COR-L47 (cell line): ENCODE data around the gene BANP.
"Not testable (repeated sequence)": the region's sequence is repeated elsewhere in the genome, so short reads cannot be mapped to it uniquely, and the experiment has no call there.

ENCODE experiments used
- DNase-seq: peaks from one replicate; lab custom pipeline; 2025; lab: John Stamatoyannopoulos, UW

BANP gene

DNA sequence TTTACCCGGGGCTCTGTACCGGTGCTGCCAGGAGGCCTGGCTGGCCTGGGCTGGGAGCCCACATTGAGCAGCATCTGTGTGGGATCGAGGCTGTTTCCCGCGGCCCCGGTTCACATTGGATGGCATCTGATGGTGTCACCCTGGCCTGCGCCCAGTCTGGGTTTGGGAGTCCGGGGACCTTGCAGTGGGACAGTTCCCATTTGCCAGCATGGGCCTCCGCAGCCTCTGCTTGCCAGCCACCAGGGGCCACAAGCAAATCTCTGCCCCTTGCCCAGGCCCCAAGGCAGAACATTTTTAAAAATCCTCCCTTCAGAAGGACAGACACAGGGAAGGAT lies 64.5 kb downstream of the BANP start:
- DNase-seq: no peak

DNA sequence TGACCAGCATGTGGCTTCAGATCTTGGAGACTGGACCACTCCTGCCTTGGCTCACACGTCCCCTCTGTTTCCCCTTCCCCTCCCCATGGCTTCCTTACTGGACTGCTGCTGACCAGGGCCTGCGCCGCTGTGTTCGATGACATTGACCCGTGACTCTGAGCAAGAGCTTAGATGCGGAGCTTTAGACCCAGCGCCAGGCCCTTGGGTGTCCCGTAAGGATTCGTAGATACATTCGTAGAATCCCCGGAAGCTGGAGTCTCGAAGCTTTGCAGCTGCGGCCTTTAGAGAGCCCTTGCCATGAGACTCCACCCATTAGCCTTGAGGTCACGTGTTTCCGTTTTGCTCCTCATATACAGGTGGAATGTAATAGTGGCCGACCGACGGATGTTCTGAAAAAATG lies 65.2 kb downstream of the BANP start:
- DNase-seq: not testable (repeated sequence)

DNA sequence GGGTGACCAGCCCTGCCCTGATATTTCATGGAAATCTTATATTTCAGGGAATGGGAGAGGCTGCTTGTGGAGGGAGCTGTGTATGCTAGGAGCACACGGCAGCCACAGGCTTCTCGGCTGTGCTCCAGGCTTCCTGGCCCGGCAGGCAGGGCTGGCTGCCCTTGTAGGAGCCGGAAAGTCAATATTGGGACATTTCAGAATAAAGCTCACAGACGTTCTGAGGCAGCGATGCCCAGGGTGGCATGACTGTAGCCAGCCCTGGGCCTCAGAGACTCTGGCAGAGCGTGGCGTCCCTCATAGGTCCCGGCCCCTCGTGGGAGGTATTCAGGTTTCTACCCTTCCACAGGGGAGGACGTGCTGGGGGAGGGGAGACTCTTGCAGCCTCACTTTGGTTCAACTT lies 65.7 kb downstream of the BANP start:
- no peak for DNase-seq

GRCh38 chr16:88017587-88018101 lies 66.4 kb downstream of the BANP start:
- no peak for DNase-seq

GRCh38 chr16:88018382-88018781 lies 67.1 kb downstream of the BANP start:
- DNase-seq: not testable (repeated sequence)

DNA sequence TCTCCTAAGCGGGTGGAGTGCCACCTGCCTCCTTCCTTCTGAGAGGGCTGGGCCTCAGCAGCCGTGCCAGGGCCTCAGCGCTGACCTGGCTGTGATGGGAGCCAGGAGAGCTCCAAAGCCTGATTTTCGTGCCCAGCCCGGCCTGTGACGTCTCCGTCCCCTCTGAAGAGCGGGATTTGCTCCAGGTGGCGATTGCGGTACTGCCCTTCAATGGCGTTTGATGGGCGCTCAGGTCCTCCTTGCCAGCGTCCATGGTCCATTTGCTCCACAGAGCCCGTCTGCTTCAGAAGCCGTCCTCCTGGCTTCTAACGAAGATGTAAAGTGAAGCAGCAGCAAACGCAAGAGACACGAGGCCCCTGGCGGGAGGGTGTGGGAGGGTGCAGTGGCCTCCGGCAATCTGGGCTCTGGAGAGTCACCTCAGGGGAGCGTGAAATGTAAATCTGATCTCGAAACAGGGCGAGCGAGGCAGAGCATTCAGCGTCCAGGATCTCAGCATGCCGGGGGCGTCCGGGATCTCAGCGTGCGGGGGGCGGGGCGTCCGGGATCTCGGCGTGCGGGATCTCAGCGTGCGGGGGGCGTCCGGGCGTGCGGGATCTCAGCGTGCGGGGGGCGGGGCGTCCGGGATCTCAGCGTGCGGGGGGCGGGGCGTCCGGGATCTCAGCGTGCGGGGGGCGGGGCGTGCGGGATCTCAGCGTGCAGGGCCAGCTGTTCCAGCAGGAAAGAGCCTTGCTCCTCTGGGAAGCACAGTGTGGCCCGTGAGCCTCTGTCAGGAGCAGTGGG lies 68.0 kb downstream of the BANP start:
- not testable (repeated sequence) for DNase-seq

GRCh38 chr16:88019821-88020515 lies 68.7 kb downstream of the BANP start:
- no peak for DNase-seq

GRCh38 chr16:88020516-88020885 lies 69.3 kb downstream of the BANP start:
- DNase-seq: no peak

GRCh38 chr16:88021041-88021970 lies 70.1 kb downstream of the BANP start:
- not testable (repeated sequence) for DNase-seq

GRCh38 chr16:88022076-88023042 lies 71.1 kb downstream of the BANP start:
- no peak for DNase-seq

DNA sequence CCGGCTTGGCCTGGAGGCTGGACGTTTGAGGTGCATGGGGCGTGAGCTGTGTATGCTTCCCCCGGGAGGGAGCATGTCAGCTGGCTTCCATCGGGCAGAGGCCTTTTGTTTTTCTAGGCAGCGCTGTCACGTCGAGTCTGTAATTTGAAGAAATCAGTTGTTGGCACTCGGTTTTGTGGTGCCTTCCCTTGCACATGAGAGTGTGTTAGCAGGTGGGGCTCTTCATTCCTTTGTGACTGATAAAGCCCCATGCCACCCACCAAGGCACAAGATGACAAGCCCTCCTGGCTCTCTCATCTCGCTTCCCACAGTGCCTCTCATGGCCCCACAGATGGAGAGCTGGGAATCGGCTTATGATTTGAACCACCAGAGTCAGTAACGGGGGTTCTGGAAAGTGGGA lies 72.1 kb downstream of the BANP start:
- DNase-seq: no peak

GRCh38 chr16:88023786-88024185 lies 72.6 kb downstream of the BANP start:
- DNase-seq: no peak

GRCh38 chr16:88024491-88025085 lies 73.4 kb downstream of the BANP start:
- not testable (repeated sequence) for DNase-seq

- not testable (repeated sequence) for DNase-seq
Measured at GRCh38 chr16:88025086-88025492, 73.9 kb downstream of the BANP start.

- not testable (repeated sequence) for DNase-seq
Measured at GRCh38 chr16:88025828-88026555, 74.8 kb downstream of the BANP start.

GRCh38 chr16:88026964-88027938 lies 76.0 kb downstream of the BANP start:
- no peak for DNase-seq

GRCh38 chr16:88028177-88028930 lies 77.1 kb downstream of the BANP start:
- not testable (repeated sequence) for DNase-seq

- DNase-seq: no peak
Measured at GRCh38 chr16:88030498-88030897, 79.3 kb downstream of the BANP start.
